Suppressor macrophage treated with lipopolysaccharide for 1 hour (primary cell): Measurements from ENCODE around the gene SLC22A12.

ENCODE experiments used
- DNase-seq, 3 donors: peaks; one replicate each; pipeline ENCODE4 v3.0.0-alpha.2; 2020 to 2022

SLC22A12 gene

GRCh38 chr11:64605656-64606585, 14.9 kb downstream of the SLC22A12 start:
- no peak for DNase-seq

- no peak for DNase-seq
These were observed 15.9 kb downstream of the SLC22A12 start for GRCh38 chr11:64606796-64607380.

- no peak for DNase-seq
These were observed 16.5 kb downstream of the SLC22A12 start for GRCh38 chr11:64607381-64607985.

- no peak for DNase-seq
These were observed 17.0 kb downstream of the SLC22A12 start for GRCh38 chr11:64608046-64608445.

- no peak for DNase-seq
These were observed 17.6 kb downstream of the SLC22A12 start for GRCh38 chr11:64608636-64609035.

GRCh38 chr11:64609436-64610047, 18.5 kb downstream of the SLC22A12 start:
- no peak for DNase-seq

GRCh38 chr11:64610596-64610995, 19.6 kb downstream of the SLC22A12 start:
- no peak for DNase-seq

- DNase-seq = no peak
These were observed 20.2 kb downstream of the SLC22A12 start for GRCh38 chr11:64611176-64611575.

- DNase-seq = peak; percentile 70 to 78 (median 70)
These were observed 21.0 kb downstream of the SLC22A12 start for GRCh38 chr11:64611869-64612646.

- no peak for DNase-seq
These were observed 22.6 kb downstream of the SLC22A12 start for GRCh38 chr11:64613648-64614047.

- DNase-seq = peak in 2 of 3 donors; percentile 28 to 49
These were observed 23.9 kb downstream of the SLC22A12 start for GRCh38 chr11:64614917-64615316.

- DNase-seq = no peak
These were observed 25.8 kb downstream of the SLC22A12 start for GRCh38 chr11:64616817-64617216.

- DNase-seq = no peak
These were observed 28.2 kb downstream of the SLC22A12 start for GRCh38 chr11:64619196-64619595.

GRCh38 chr11:64619811-64620380, 28.9 kb downstream of the SLC22A12 start:
- DNase-seq = peak in 1 of 3 donors; percentile 40

GRCh38 chr11:64620381-64620971, 29.5 kb downstream of the SLC22A12 start:
- DNase-seq = no peak

- DNase-seq = no peak
These were observed 30.4 kb downstream of the SLC22A12 start for GRCh38 chr11:64621283-64622019.

GRCh38 chr11:64622681-64623080, 31.7 kb downstream of the SLC22A12 start:
- no peak for DNase-seq

- DNase-seq = peak; percentile 74 to 82 (median 81)
These were observed 34.0 kb downstream of the SLC22A12 start for GRCh38 chr11:64624883-64625481.

- no peak for DNase-seq
These were observed 35.6 kb downstream of the SLC22A12 start for GRCh38 chr11:64626637-64627036.

- DNase-seq = no peak
These were observed 36.4 kb downstream of the SLC22A12 start for GRCh38 chr11:64627371-64627770.

- no peak for DNase-seq
These were observed 37.6 kb downstream of the SLC22A12 start for GRCh38 chr11:64628596-64628995.
